Raji (cell line): ENCODE measurements around the gene GPAT3.

Experiments used
- POLR2A ChIP-seq: IDR thresholded peaks from 2 replicates; pipeline ENCODE4 v1.6.1; 2011; ENCODE audit warnings: low read depth, low read length, control low read depth; ENCODE audit not compliant: insufficient read depth

Gene GPAT3

GRCh38 chr4:83548151-83548905 is 12.4 kb downstream of the GPAT3 start:
- TF ChIP-seq POLR2A: no peak

- no peak for TF ChIP-seq POLR2A
Measured at GRCh38 chr4:83552083-83552482, 16.2 kb downstream of the GPAT3 start.

DNA sequence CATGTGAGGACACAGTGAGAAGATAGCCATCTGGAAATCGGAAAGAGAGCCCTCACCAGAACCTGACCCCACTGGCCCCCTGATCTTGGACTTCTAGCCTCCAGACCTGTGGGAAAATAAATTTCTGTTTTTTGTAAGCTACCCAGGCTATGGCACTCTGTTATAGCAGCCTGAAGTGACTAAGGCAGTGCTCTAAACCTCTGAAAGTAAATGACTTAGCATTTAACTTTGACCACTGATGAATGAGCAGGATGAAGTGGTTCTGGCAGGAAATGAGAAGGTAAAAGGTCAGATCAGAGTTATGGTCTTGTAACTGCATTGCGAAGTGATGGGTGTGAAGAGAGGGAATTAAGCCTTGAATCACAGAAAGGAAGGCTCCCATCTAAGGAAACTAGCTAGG is 17.0 kb downstream of the GPAT3 start:
- TF ChIP-seq POLR2A: no peak

GRCh38 chr4:83556006-83556707 is 20.2 kb downstream of the GPAT3 start:
- TF ChIP-seq POLR2A: no peak

DNA sequence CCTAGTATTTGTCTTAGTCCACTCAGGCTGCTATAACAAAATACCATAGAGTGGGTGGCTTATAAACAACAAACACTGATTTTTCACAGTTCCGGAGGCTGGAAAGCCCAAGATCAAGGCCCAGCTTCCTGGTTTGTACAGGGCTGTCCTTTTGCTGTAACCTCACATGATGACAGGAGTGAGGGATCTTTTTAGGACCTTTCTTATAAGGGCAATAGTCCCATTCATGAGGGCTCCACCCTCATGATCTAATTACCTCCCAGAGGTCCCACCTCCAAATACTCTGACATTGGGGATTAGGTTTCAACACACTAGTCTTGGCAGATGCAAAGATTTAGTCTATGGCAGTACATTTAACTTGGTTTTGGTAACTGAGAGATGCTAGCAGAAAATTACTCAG is 20.9 kb downstream of the GPAT3 start:
- no peak for TF ChIP-seq POLR2A

DNA sequence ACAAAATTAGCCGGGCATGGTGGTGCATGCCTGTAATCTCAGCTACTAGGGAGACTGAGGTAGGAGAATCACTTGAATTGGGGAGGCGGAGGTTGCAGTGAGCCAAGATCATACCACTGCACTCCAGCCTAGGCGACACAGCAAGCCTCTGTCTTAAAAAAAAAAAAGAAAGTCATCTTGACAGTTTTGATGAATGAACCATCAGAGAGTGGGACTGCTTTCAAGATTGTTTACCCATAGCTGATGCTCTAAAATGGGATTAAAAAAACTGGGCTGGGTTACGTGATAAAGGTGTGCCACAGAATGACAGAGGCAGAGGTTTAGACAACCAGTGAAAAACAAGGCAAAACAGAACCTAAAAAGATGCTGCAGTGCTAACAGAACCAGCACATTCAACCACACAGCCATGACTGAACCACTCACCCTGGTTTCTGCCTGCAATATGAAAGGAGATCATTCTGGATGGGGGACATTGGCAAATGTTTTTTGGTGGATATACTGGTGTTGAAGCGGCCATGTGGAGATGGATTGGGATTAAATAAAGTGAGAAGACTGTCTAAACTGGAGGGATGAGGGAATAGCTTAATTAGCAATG is 22.2 kb downstream of the GPAT3 start:
- no peak for TF ChIP-seq POLR2A

GRCh38 chr4:83558680-83559079 is 22.8 kb downstream of the GPAT3 start:
- TF ChIP-seq POLR2A: no peak

- no peak for TF ChIP-seq POLR2A
Measured at GRCh38 chr4:83560523-83560922, 24.6 kb downstream of the GPAT3 start.

DNA sequence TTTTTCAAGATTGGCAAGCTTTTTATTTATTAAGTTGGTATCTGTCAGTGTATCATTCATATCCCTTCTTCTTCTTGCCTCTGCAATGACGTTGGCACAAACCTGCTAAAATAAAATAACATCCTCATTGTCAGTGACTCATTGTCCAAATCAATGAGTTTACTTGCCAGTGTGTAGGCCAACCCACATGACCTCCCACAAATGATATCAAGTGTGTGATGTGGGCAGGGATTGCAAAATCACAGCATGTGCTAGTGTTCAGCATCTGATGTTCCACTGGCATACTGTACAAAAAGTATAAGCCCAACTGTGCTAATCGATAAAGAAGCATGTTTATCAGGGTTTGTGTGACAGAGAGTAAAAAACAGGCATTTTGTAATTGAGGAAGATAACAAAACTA is 25.5 kb downstream of the GPAT3 start:
- no peak for TF ChIP-seq POLR2A

DNA sequence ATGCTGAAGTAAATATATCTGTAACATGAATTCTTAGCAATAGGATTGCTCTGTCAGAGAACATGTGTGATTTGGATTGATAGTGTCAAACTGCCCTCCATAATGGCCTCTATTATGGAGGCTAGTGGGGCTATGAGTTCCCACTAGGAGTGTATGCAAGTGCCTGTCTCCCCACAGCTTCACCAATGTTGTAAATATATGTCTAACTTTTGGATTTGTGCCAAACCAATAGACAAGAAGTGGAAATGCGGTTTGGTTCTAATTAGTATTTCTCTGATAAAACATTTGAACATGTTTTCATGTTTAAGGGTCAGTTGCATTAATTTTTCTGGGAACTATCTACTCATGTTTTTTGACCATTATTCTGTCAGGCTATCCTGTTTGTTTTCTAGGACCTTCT is 28.1 kb downstream of the GPAT3 start:
- TF ChIP-seq POLR2A: no peak

DNA sequence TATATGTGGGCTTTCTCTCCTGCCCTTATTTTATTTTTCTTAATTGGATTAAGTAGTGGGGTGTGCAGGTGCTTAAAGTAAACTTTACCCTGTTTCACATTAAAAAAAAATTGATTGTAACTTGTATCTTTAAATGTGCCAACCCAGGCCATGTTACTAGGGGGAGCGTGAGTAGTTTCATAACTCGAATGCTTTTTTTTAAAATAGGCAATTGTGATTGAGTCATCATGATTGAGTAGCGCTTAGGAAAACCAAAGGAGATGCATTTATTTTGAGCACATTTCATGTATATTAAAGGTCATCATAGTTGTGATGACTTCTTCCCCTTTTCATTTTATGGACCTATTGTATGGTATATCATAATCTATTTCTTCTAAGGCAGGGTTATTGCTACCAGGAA is 32.2 kb downstream of the GPAT3 start:
- TF ChIP-seq POLR2A: no peak

DNA sequence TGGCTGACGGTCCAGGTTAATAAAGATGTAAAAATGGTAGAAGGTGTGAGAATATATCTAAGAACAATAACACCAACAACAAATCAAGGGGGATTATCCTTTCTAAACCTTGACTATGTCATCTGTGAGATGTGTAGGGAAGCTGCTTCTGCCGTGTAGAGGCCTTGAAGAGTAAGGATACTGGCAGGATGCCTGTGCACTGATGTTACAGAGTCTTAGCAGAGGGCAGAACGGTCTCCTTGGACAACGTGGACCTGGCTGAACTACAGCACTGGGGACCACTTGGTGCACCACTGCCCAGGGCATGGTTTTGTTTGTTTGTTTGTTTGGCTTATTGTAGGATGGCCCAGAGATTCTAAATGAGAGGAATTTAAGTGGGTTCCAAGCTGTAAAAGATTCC is 33.5 kb downstream of the GPAT3 start:
- no peak for TF ChIP-seq POLR2A

DNA sequence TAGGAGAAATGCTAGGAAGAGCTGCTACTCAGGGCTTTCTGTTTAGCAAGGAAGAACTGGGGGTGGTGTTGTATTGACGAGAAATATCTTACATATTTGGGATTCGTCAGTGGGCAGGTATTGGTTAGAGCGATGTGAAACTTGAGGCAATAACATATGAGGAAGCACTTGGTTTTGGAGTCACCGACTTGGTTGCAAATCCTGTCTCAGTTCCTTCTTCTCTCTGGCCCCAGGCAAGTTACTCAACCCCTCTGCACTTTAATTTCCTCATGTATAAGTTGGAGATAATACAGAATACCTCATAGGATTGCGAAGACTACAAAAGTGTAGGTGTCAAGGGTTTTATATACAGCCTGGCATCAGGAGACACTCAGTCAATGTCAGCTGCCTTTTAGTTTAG is 34.1 kb downstream of the GPAT3 start:
- no peak for TF ChIP-seq POLR2A

- TF ChIP-seq POLR2A: no peak
Measured at GRCh38 chr4:83572848-83573247, 36.9 kb downstream of the GPAT3 start.

DNA sequence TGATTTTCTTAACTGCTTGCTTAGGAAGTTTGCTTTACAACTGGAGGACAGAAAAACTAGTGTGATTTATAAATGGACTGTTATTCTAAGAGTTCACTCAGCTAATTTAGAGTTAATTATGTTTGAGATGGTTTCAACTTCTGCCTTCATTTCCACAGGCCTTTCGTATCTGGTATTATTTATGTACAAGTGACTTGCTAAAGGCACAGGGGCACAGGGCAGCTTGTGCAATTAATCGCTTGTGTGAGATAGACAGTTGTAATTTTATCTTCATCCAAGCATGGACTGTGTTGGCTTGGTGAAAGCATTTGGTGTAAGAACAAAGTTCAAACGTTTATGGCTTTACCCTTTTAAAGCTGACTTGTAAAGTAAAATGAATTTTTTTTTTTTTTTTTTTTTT is 38.3 kb downstream of the GPAT3 start:
- TF ChIP-seq POLR2A: no peak
